Endothelial cell of umbilical vein (primary cell): Measurements from ENCODE around the gene SREBF1.

Experiments used
- EZH2 ChIP-seq: IDR thresholded peaks from 2 replicates; pipeline ENCODE4 v1.6.1; 2012; ENCODE audit warnings: borderline replicate concordance, low read depth, mild to moderate bottlenecking, moderate library complexity, low read length, inconsistent platforms; ENCODE audit not compliant: severe bottlenecking
- FOS ChIP-seq: IDR thresholded peaks from 2 replicates; pipeline ENCODE4 v1.6.1; 2011; ENCODE audit warnings: mild to moderate bottlenecking, low read length, moderate library complexity, borderline replicate concordance; ENCODE audit not compliant: insufficient read depth
- POLR2A ChIP-seq: IDR thresholded peaks from 2 replicates; pipeline ENCODE4 v1.6.1; 2012; ENCODE audit warnings: low read depth, mild to moderate bottlenecking, control low read depth, low read length
- POLR2AphosphoS5 ChIP-seq: IDR thresholded peaks from 2 replicates; pipeline ENCODE4 v1.6.1; 2012; ENCODE audit warnings: low read depth, mild to moderate bottlenecking, control low read depth, low read length, moderate library complexity; ENCODE audit not compliant: insufficient read depth
- TF ChIP-seq, protein P1 (sequence below), 2 donors: IDR thresholded peaks; 1 replicate in 1 of 2; 2 replicates in 1 of 2; pipeline ENCODE4 v1.5.1; 2011; ENCODE audit warnings: low read length in 2 of 2, mild to moderate bottlenecking in 2 of 2, moderate library complexity in 2 of 2, control low read depth in 1 of 2, inconsistent platforms in 1 of 2, low read depth in 1 of 2; ENCODE audit not compliant: insufficient read depth in 1 of 2; ENCODE audit errors: extremely low read depth in 1 of 2
- TF ChIP-seq, protein P2 (sequence below): IDR thresholded peaks from 2 replicates; pipeline ENCODE4 v1.6.1; 2011; ENCODE audit not compliant: insufficient read depth, insufficient read length

GRCh38 chr17:17826342-17826713, 10.5 kb downstream of the SREBF1 start:
- TF ChIP-seq, protein P1, sequence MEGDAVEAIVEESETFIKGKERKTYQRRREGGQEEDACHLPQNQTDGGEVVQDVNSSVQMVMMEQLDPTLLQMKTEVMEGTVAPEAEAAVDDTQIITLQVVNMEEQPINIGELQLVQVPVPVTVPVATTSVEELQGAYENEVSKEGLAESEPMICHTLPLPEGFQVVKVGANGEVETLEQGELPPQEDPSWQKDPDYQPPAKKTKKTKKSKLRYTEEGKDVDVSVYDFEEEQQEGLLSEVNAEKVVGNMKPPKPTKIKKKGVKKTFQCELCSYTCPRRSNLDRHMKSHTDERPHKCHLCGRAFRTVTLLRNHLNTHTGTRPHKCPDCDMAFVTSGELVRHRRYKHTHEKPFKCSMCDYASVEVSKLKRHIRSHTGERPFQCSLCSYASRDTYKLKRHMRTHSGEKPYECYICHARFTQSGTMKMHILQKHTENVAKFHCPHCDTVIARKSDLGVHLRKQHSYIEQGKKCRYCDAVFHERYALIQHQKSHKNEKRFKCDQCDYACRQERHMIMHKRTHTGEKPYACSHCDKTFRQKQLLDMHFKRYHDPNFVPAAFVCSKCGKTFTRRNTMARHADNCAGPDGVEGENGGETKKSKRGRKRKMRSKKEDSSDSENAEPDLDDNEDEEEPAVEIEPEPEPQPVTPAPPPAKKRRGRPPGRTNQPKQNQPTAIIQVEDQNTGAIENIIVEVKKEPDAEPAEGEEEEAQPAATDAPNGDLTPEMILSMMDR (IDR thresholded peaks at IDR 0.05; ENCODE audit: extremely low read depth in 1 of 2, insufficient read depth in 1 of 2, low read depth in 1 of 2, low read length in 2 of 2): no peak
- TF ChIP-seq POLR2AphosphoS5: no peak
- TF ChIP-seq FOS: no peak
- no peak for TF ChIP-seq POLR2A
- no peak for TF ChIP-seq EZH2
- TF ChIP-seq, protein P2, sequence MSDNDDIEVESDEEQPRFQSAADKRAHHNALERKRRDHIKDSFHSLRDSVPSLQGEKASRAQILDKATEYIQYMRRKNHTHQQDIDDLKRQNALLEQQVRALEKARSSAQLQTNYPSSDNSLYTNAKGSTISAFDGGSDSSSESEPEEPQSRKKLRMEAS: no peak
